NCI-H748 treated with DMSO at 0.1 percent for 48 hours (cell line): Measurements from ENCODE around the gene PHLDA3.

ENCODE experiments used
- DNase-seq: peaks from one replicate; lab custom pipeline; 2025; lab: John Stamatoyannopoulos, UW

The PHLDA3 gene

GRCh38 chr1:201461645-201462441, 7.1 kb downstream of the PHLDA3 start:
- DNase-seq, result no peak

GRCh38 chr1:201460814-201461644, 8.0 kb downstream of the PHLDA3 start:
- no peak for DNase-seq

GRCh38 chr1:201459775-201460174, 9.2 kb downstream of the PHLDA3 start:
- no peak for DNase-seq

- DNase-seq, result no peak
Measured at GRCh38 chr1:201459052-201459451, 9.9 kb downstream of the PHLDA3 start.

- no peak for DNase-seq
Measured at GRCh38 chr1:201457508-201457960, 11.5 kb downstream of the PHLDA3 start.

- DNase-seq, result no peak
Measured at GRCh38 chr1:201456499-201457309, 12.3 kb downstream of the PHLDA3 start.

GRCh38 chr1:201455098-201455497, 13.9 kb downstream of the PHLDA3 start:
- DNase-seq, result no peak

- no peak for DNase-seq
Measured at GRCh38 chr1:201454608-201455007, 14.4 kb downstream of the PHLDA3 start.

GRCh38 chr1:201452866-201453265, 16.1 kb downstream of the PHLDA3 start:
- no peak for DNase-seq

- no peak for DNase-seq
Measured at GRCh38 chr1:201450721-201451291, 18.2 kb downstream of the PHLDA3 start.

- DNase-seq, result no peak
Measured at GRCh38 chr1:201448990-201449389, 20.0 kb downstream of the PHLDA3 start.

GRCh38 chr1:201447903-201448871, 20.8 kb downstream of the PHLDA3 start:
- DNase-seq, result peak; percentile 5

- DNase-seq, result no peak
Measured at GRCh38 chr1:201445310-201445709, 23.7 kb downstream of the PHLDA3 start.

GRCh38 chr1:201444792-201445191, 24.2 kb downstream of the PHLDA3 start:
- no peak for DNase-seq

GRCh38 chr1:201443747-201444146, 25.2 kb downstream of the PHLDA3 start:
- no peak for DNase-seq

- DNase-seq, result no peak
Measured at GRCh38 chr1:201436969-201437368, 32.0 kb downstream of the PHLDA3 start.

GRCh38 chr1:201436393-201436792, 32.6 kb downstream of the PHLDA3 start:
- no peak for DNase-seq

- no peak for DNase-seq
Measured at GRCh38 chr1:201434266-201434665, 34.7 kb downstream of the PHLDA3 start.

GRCh38 chr1:201433609-201434008, 35.4 kb downstream of the PHLDA3 start:
- no peak for DNase-seq

- DNase-seq, result no peak
Measured at GRCh38 chr1:201430776-201431175, 38.2 kb downstream of the PHLDA3 start.
